Measurements from ENCODE around the gene ARHGAP31. TPM values are rescaled to one million over a fixed set of nuclear protein-coding genes. Genes with fewer than 3 reads are reported as not detected.

ARHGAP31 gene
- polyA plus RNA-seq, 1 donor from 2014 or later: not detected

- H3K36me3 ChIP-seq (ENCODE audit: insufficient read depth, low read length): peaks cover 19% of the 10 kb centered on the region
- no peak overlapping the region for H3K9ac ChIP-seq (ENCODE audit: low read length)
Measured at GRCh38 chr3:119427669-119428068, 133.5 kb downstream of the ARHGAP31 start.

GRCh38 chr3:119428538-119428937 lies 134.4 kb downstream of the ARHGAP31 start:
- no peak overlapping the region for H3K27ac ChIP-seq (ENCODE audit: low read length)
- TF ChIP-seq REST (IDR thresholded peaks at IDR 0.05; ENCODE audit: borderline replicate concordance) (no peak), CTCF (IDR thresholded peaks at IDR 0.05; ENCODE audit: poor library complexity, severe bottlenecking) (no peak)
- no peaks in the 10 kb centered on the region for H3K27me3 ChIP-seq (ENCODE audit: insufficient read depth, low read depth, low read length)
- H4K20me1 ChIP-seq (ENCODE audit: insufficient read depth): no peaks in the 10 kb centered on the region
- no peak overlapping the region for H2AFZ ChIP-seq (ENCODE audit: low read depth, low read length)
- H3K79me2 ChIP-seq (replicated peaks; ENCODE audit: insufficient read depth, low read length): no peaks in the 10 kb centered on the region
- no peaks in the 10 kb centered on the region for H3F3A ChIP-seq (ENCODE audit: insufficient read depth, low read length, poor library complexity, severe bottlenecking)
- peaks cover 19% of the 10 kb centered on the region for H3K36me3 ChIP-seq (ENCODE audit: insufficient read depth, low read length)
- no peak overlapping the region for H3K4me3 ChIP-seq (ENCODE audit: low read length)
- H3K4me2 ChIP-seq (ENCODE audit: low read length): no peak overlapping the region
- no peaks in the 10 kb centered on the region for H3K9me2 ChIP-seq (ENCODE audit: insufficient read depth, low read length)
- H3K9me3 ChIP-seq (ENCODE audit: low read length): peaks cover 4% of the 10 kb centered on the region
- no peak overlapping the region for H3K9ac ChIP-seq (ENCODE audit: low read length)

More at GRCh38 chr3:119427669-119428068, 133.5 kb downstream of the ARHGAP31 start:
- TF ChIP-seq SMC3 (conservative IDR thresholded peaks at IDR 0.05; ENCODE audit: poor library complexity) (no peak), CTCF (IDR thresholded peaks at IDR 0.05; ENCODE audit: poor library complexity, severe bottlenecking) (no peak), EZH2 (IDR thresholded peaks at IDR 0.05; ENCODE audit: borderline replicate concordance, insufficient read depth, low read length, poor library complexity, severe bottlenecking) (no peak), EP300 (conservative IDR thresholded peaks at IDR 0.05; ENCODE audit: poor library complexity, severe bottlenecking) (no peak), MXI1 (conservative IDR thresholded peaks at IDR 0.05; ENCODE audit: poor library complexity, severe bottlenecking) (no peak), TAF1 (IDR thresholded peaks at IDR 0.05; ENCODE audit: low read depth) (no peak), POLR2AphosphoS5 (IDR thresholded peaks at IDR 0.05) (no peak), REST (IDR thresholded peaks at IDR 0.05; ENCODE audit: borderline replicate concordance) (no peak), RAD21 (conservative IDR thresholded peaks at IDR 0.05) (no peak)
- no peaks in the 10 kb centered on the region for H3F3A ChIP-seq (ENCODE audit: insufficient read depth, low read length, poor library complexity, severe bottlenecking)
- no peak overlapping the region for H3K4me2 ChIP-seq (ENCODE audit: low read length)
- H2AFZ ChIP-seq (ENCODE audit: low read depth, low read length): no peak overlapping the region
- H3K79me2 ChIP-seq (replicated peaks; ENCODE audit: insufficient read depth, low read length): no peaks in the 10 kb centered on the region
- H3K9me3 ChIP-seq (ENCODE audit: low read length): peaks cover 4% of the 10 kb centered on the region
- no peak overlapping the region for H3K4me3 ChIP-seq (ENCODE audit: low read length)
- no peaks in the 10 kb centered on the region for H4K20me1 ChIP-seq (ENCODE audit: insufficient read depth)
- H3K27me3 ChIP-seq (ENCODE audit: insufficient read depth, low read depth, low read length): no peaks in the 10 kb centered on the region
- H3K9me2 ChIP-seq (ENCODE audit: insufficient read depth, low read length): no peaks in the 10 kb centered on the region
- no peak overlapping the region for H3K27ac ChIP-seq (ENCODE audit: low read length)

Measured in neural cell (in vitro differentiated cells).